PC-3 (cell line): ENCODE measurements around the gene EHBP1.

Experiments
- CTCF ChIP-seq: fragments of 300-600 bp; sonication (generic); conservative IDR thresholded peaks from 2 replicates; pipeline ENCODE4 v1.5.1; 2017; ENCODE audit warnings: antibody characterized with exemption, low read depth, mild to moderate bottlenecking, low read length
- EZH2 ChIP-seq: fragments of 300-600 bp; sonication (generic); IDR thresholded peaks from one replicate; pipeline ENCODE4 v1.6.1; 2017; ENCODE audit warnings: antibody characterized with exemption, mild to moderate bottlenecking, low read length; ENCODE audit not compliant: unreplicated experiment

- TF ChIP-seq CTCF, result no peak
- no peak for TF ChIP-seq EZH2
Measured at GRCh38 chr2:62783679-62784078, 78.2 kb downstream of the EHBP1 start.
